Measurements from ENCODE around the gene NR3C1. TPM values are rescaled to one million over a fixed set of nuclear protein-coding genes. Genes with fewer than 3 reads are reported as not detected.

Gene NR3C1
- total RNA-seq, 2 donors from 2014 or later: 9.5 to 20.5 TPM

DNA sequence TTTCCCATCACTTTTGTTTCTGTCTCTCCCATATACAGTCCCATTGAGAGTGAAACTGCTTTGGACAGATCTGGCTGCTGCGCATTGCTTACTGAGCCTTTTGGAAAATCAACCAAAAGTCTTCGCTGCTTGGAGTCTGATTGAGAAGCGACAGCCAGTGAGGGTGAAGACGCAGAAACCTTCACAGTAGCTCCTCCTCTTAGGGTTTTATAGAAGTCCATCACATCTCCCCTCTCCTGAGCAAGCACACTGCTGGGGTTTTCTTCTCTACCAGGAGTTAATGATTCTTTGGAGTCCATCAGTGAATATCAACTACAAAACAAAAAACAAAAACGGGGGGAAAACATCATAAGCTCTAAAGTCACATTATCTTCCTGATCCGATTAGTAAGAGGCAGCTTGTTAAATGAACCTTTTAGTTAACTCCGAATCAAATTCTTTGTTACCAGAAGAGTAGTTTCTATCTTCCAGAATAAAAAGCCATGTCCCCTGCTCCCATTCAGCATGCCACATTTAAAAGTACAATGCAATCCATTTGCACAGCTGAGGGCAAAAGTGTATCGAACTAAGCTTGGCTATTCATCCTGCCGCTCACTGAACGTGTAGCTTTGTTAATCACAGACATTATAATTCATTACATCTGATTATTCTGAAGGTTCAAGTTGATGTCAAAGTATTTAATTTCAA is 2.8 kb downstream of the NR3C1 start:
- 68 to 83% methylated on average over 8 to 10 of the region's 10 CpGs for WGBS, 2 experiments (ENCODE audit: insufficient coverage in 1 of 2, insufficient read length in 1 of 2)
- H3K4me3 Mint-ChIP-seq: peak overlapping the region; percentile 79
- H3K9me3 Mint-ChIP-seq: no peaks in the 10 kb centered on the region
- no peaks in the 10 kb centered on the region for H3K9me3 ChIP-seq (ENCODE audit: control insufficient read depth, low read length)
- peaks cover 7% of the 10 kb centered on the region for H3K4me1 ChIP-seq (ENCODE audit: control insufficient read depth, insufficient read depth, low read length)
- H3K4me1 Mint-ChIP-seq: peaks cover 52% of the 10 kb centered on the region
- peaks cover 13% of the 10 kb centered on the region for H3K36me3 Mint-ChIP-seq (ENCODE audit: low read depth)
- H3K9ac ChIP-seq (ENCODE audit: extremely low read depth, low read length, poor library complexity, severe bottlenecking): no peak overlapping the region
- H3K27me3 Mint-ChIP-seq (ENCODE audit: insufficient read depth): peaks cover 22% of the 10 kb centered on the region
- no peak overlapping the region for H3K27ac Mint-ChIP-seq
- TF ChIP-seq, protein P1, sequence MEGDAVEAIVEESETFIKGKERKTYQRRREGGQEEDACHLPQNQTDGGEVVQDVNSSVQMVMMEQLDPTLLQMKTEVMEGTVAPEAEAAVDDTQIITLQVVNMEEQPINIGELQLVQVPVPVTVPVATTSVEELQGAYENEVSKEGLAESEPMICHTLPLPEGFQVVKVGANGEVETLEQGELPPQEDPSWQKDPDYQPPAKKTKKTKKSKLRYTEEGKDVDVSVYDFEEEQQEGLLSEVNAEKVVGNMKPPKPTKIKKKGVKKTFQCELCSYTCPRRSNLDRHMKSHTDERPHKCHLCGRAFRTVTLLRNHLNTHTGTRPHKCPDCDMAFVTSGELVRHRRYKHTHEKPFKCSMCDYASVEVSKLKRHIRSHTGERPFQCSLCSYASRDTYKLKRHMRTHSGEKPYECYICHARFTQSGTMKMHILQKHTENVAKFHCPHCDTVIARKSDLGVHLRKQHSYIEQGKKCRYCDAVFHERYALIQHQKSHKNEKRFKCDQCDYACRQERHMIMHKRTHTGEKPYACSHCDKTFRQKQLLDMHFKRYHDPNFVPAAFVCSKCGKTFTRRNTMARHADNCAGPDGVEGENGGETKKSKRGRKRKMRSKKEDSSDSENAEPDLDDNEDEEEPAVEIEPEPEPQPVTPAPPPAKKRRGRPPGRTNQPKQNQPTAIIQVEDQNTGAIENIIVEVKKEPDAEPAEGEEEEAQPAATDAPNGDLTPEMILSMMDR (conservative IDR thresholded peaks at IDR 0.05): no peak
- H3K27me3 ChIP-seq (ENCODE audit: control insufficient read depth, insufficient read depth, low read length, poor library complexity, severe bottlenecking): no peaks in the 10 kb centered on the region
- no peak for DNase-seq
- H3K4me3 ChIP-seq (ENCODE audit: low read length): peak overlapping the region; percentile 89
- no peak overlapping the region for H3K27ac ChIP-seq (ENCODE audit: low read depth, low read length)
- peaks cover 8% of the 10 kb centered on the region for H3K36me3 ChIP-seq (ENCODE audit: control insufficient read depth, insufficient read depth, low read length)

GRCh38 chr5:143399616-143400540 is 3.6 kb downstream of the NR3C1 start:
- H3K4me3 Mint-ChIP-seq: no peak overlapping the region
- peaks cover 55% of the 10 kb centered on the region for H3K4me1 Mint-ChIP-seq
- H3K36me3 ChIP-seq (ENCODE audit: control insufficient read depth, insufficient read depth, low read length): peaks cover 8% of the 10 kb centered on the region
- no peak overlapping the region for H3K27ac ChIP-seq (ENCODE audit: low read depth, low read length)
- no peak for DNase-seq
- H3K27me3 Mint-ChIP-seq (ENCODE audit: insufficient read depth): peaks cover 22% of the 10 kb centered on the region
- peaks cover 7% of the 10 kb centered on the region for H3K4me1 ChIP-seq (ENCODE audit: control insufficient read depth, insufficient read depth, low read length)
- peaks cover 13% of the 10 kb centered on the region for H3K36me3 Mint-ChIP-seq (ENCODE audit: low read depth)
- no peak overlapping the region for H3K9ac ChIP-seq (ENCODE audit: extremely low read depth, low read length, poor library complexity, severe bottlenecking)
- WGBS, 2 experiments (ENCODE audit: insufficient coverage in 1 of 2, insufficient read length in 1 of 2): 86 to 91% methylated on average over 10 to 12 of the region's 12 CpGs
- no peak overlapping the region for H3K27ac Mint-ChIP-seq
- H3K9me3 Mint-ChIP-seq: no peaks in the 10 kb centered on the region
- no peaks in the 10 kb centered on the region for H3K27me3 ChIP-seq (ENCODE audit: control insufficient read depth, insufficient read depth, low read length, poor library complexity, severe bottlenecking)
- TF ChIP-seq, protein P1 (conservative IDR thresholded peaks at IDR 0.05): no peak
- no peaks in the 10 kb centered on the region for H3K9me3 ChIP-seq (ENCODE audit: control insufficient read depth, low read length)
- H3K4me3 ChIP-seq (ENCODE audit: low read length): peak overlapping the region; percentile 89

DNA sequence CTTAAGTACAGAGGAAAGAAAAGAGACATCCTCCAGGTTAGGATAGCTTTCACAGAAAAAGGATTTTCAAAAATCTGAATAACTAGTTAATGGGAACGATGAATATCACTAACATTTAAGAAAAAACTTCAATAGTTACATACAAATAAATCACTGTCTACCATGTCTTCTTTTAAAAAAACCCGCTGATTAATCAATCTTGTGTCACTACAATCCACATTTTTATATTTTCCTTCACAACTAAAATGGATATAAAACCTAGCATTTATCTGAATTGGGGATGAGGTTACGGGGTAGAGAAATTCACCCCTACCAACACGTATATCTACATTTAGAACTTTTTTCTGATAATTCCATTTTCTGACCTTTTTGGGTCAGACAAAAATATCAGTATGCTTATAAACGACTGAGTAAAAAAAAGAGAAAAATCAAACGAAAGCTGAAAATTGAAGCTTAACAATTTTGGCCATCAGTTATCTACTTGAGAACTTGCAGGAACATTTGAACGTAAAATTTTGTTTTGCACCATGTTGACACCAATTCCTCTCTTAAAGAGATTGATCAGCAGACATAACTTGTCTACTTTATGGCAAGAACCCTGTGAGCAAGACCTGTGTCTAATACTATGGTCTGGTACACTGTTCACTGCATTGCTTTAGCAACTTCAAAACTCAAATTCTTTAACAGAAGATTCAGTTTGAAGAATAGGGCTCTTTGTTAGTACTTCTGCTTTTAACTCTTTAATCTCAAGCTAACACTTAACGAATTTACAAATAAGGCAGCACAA is 4.8 kb downstream of the NR3C1 start:
- H3K27ac Mint-ChIP-seq: no peak overlapping the region
- peak overlapping the region; percentile 29 for H3K4me3 Mint-ChIP-seq
- H3K9ac ChIP-seq (ENCODE audit: extremely low read depth, low read length, poor library complexity, severe bottlenecking): no peak overlapping the region
- TF ChIP-seq, protein P1 (conservative IDR thresholded peaks at IDR 0.05): no peak
- no peaks in the 10 kb centered on the region for H3K27me3 ChIP-seq (ENCODE audit: control insufficient read depth, insufficient read depth, low read length, poor library complexity, severe bottlenecking)
- peak overlapping the region; percentile 79 for H3K4me3 ChIP-seq (ENCODE audit: low read length)
- H3K27me3 Mint-ChIP-seq (ENCODE audit: insufficient read depth): peaks cover 22% of the 10 kb centered on the region
- peaks cover 8% of the 10 kb centered on the region for H3K36me3 ChIP-seq (ENCODE audit: control insufficient read depth, insufficient read depth, low read length)
- H3K9me3 ChIP-seq (ENCODE audit: control insufficient read depth, low read length): no peaks in the 10 kb centered on the region
- H3K9me3 Mint-ChIP-seq: no peaks in the 10 kb centered on the region
- DNase-seq: no peak
- H3K4me1 Mint-ChIP-seq: peaks cover 55% of the 10 kb centered on the region
- peaks cover 13% of the 10 kb centered on the region for H3K36me3 Mint-ChIP-seq (ENCODE audit: low read depth)
- no peak overlapping the region for H3K27ac ChIP-seq (ENCODE audit: low read depth, low read length)
- peaks cover 7% of the 10 kb centered on the region for H3K4me1 ChIP-seq (ENCODE audit: control insufficient read depth, insufficient read depth, low read length)
- WGBS, 2 experiments (ENCODE audit: insufficient coverage in 1 of 2, insufficient read length in 1 of 2): 61 to 67% methylated on average over 3 to 7 of the region's 8 CpGs

Data from endodermal cell (in vitro differentiated cells).